NCI-H2107 (cell line): Measurements from ENCODE around the gene C22orf15.

Experiments used
- DNase-seq: peaks from one replicate; lab custom pipeline; 2025; lab: John Stamatoyannopoulos, UW

The C22orf15 gene

GRCh38 chr22:23773483-23774113 lies 10.8 kb downstream of the C22orf15 start:
- DNase-seq, result no peak

- DNase-seq, result no peak
These were observed 11.5 kb downstream of the C22orf15 start for GRCh38 chr22:23774114-23774921.

- DNase-seq, result no peak
These were observed 12.2 kb downstream of the C22orf15 start for GRCh38 chr22:23774922-23775436.

GRCh38 chr22:23775779-23776375 lies 13.1 kb downstream of the C22orf15 start:
- DNase-seq, result no peak

- DNase-seq, result no peak
These were observed 15.2 kb downstream of the C22orf15 start for GRCh38 chr22:23777776-23778576.

- DNase-seq, result no peak
These were observed 15.7 kb downstream of the C22orf15 start for GRCh38 chr22:23778577-23778900.

- DNase-seq, result no peak
These were observed 16.3 kb downstream of the C22orf15 start for GRCh38 chr22:23779083-23779482.

GRCh38 chr22:23779731-23780130 lies 16.9 kb downstream of the C22orf15 start:
- DNase-seq, result no peak

GRCh38 chr22:23780146-23780748 lies 17.5 kb downstream of the C22orf15 start:
- DNase-seq, result no peak

- DNase-seq, result no peak
These were observed 18.3 kb downstream of the C22orf15 start for GRCh38 chr22:23781065-23781464.

GRCh38 chr22:23781511-23782183 lies 18.9 kb downstream of the C22orf15 start:
- no peak for DNase-seq

- no peak for DNase-seq
These were observed 19.5 kb downstream of the C22orf15 start for GRCh38 chr22:23782252-23782651.

- DNase-seq, result no peak
These were observed 19.9 kb downstream of the C22orf15 start for GRCh38 chr22:23782703-23783102.

GRCh38 chr22:23783265-23784150 lies 20.7 kb downstream of the C22orf15 start:
- no peak for DNase-seq

- DNase-seq, result no peak
These were observed 21.5 kb downstream of the C22orf15 start for GRCh38 chr22:23784215-23784732.

GRCh38 chr22:23786261-23786710 lies 23.5 kb downstream of the C22orf15 start:
- DNase-seq, result no peak

- peak; percentile 63 for DNase-seq
These were observed 24.2 kb downstream of the C22orf15 start, which contains the start of gene SMARCB1 for GRCh38 chr22:23786752-23787599. Gene SMARCB1 (plus strand): TSS chr22:23786966. CDS start chr22:23787170, 204 bp downstream.

GRCh38 chr22:23787600-23787896 lies 24.8 kb downstream of the C22orf15 start:
- no peak for DNase-seq

- no peak for DNase-seq
These were observed 25.1 kb downstream of the C22orf15 start for GRCh38 chr22:23787910-23788309.
